HG03135 (cell line): ENCODE data around the gene ZNF331.

ENCODE experiments used
- ATAC-seq: cut with Tn5 transposase; IDR thresholded peaks from one replicate; pipeline ENCODE4 v1.9.1; 2021; ENCODE audit warnings: mild to moderate bottlenecking, moderate library complexity; ENCODE audit not compliant: unreplicated experiment

ZNF331 gene

GRCh38 chr19:53555352-53555751, 17.4 kb downstream of the ZNF331 start:
- ATAC-seq: no peak

DNA sequence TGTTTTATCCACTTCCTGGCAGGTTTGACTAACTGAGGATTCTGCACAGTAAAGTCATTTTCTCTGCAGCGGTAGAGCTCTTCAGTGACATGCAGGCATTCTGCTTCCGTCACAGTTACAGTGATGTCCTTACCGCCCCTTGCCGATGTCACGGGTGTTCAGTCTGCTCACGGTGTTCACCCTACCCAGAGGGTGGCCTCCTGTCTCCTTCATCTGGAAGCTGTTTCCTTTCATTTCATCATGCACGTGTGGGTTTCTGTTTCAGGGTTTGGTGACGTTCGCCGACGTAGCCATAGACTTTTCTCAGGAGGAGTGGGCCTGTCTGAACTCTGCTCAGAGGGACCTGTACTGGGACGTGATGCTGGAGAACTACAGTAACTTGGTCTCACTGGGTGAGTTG, 33.4 kb downstream of the ZNF331 start:
- no peak for ATAC-seq

GRCh38 chr19:53576941-53577653, 39.2 kb downstream of the ZNF331 start:
- no peak for ATAC-seq

DNA sequence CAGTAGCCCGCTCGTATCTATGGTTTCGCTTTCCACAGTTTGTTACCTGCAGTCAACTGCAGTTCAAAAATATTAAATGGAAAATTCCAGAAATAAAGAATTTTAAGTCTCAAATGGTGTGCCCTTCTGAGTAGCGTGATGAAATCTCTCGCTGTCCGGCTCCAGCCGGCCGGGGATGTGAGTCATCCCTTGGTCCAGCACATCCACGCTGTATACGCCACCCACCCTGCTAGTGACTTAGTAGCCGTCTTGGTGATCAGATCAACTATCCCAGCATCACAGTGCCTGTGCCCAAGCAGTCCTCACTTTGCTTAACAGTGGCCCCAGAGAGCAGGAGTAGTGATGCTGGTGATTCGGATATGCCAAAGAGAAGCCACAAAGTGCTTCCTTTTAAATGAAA, 40.0 kb downstream of the ZNF331 start:
- no peak for ATAC-seq

DNA sequence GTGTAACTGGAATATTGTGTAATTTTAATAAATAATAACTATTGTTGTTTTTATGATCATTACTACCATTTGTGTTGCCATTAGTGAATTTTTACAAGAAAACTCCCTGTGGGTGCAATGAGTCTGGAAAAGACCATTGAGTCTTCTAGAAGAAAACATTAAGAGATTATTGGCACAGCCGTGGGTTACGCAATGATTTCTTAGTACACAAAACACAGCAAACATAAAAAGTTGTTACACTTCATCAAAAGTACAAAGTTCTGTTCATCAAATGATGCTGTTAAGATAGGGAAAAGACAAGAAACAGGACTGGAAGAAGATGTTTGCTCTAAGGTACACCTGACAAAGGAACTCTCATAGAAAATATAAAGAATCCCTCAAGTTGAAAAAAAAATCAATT, 41.6 kb downstream of the ZNF331 start:
- ATAC-seq: no peak

DNA sequence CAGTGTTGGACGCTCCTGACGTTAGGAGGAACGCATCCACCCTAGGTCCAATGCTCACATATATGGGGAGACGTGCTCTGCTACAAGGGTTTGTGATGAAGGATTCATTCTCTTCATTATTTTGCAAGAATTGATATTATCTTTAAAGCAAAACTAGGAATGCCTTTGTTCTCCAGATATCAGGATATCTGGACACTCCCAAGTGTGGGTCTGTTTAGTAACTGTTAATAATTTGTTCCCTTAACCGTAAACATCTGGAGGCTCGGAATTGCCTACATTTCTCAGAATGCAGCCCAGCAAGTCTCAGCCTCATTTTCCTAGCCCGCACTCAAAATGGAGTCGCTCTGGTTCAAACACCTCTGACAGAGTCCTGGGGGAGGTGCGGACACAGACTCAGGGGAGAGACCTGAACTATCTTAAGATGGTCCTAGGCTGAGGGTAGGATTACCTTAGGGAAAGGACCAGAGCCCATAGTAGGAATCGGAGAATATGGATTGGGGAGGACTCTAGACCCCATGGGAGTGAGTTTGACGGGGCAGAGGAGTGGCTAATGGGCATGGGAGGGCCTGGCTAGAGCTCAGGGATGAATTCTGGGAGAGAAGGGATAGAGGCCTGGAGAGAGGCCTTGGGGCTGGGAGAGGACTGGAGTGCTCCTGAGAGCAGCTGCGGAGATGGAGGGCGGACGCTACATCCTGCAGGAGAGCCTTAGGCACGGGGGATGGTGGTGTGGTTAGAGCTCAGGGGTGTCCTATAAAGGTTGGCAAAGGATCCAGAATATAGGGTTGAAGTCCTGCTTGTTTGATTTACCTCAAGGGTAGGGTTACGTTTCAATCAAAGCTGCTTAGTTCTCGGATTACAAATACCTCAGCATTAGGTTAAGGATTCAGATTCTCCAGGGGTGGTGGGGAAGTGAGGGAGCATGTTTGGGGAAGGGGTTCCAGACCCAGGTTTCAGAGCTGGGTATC, 43.2 kb downstream of the ZNF331 start:
- ATAC-seq: no peak

DNA sequence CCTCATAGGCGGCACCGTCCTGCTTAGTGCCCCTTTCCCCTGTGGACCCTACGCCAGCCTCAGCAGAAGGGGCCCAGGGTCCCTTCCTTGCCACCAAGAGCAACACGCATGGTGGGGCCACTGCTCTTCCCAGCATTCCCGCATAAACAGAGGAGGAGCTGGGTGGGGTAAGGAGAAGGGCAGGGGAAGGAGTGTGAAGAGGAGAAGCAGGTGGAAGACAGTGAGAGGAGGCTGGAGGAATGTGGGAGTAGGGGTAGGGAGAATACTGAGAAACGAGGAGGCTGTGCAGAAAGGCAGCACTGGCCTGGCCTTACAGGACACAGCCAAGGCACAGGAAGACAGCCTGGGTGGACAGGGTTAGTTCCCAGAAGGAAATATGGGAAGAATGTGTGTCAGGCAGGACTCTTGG, 43.9 kb downstream of the ZNF331 start:
- no peak for ATAC-seq

- ATAC-seq: no peak
Measured at GRCh38 chr19:53583181-53583580, 45.2 kb downstream of the ZNF331 start.

DNA sequence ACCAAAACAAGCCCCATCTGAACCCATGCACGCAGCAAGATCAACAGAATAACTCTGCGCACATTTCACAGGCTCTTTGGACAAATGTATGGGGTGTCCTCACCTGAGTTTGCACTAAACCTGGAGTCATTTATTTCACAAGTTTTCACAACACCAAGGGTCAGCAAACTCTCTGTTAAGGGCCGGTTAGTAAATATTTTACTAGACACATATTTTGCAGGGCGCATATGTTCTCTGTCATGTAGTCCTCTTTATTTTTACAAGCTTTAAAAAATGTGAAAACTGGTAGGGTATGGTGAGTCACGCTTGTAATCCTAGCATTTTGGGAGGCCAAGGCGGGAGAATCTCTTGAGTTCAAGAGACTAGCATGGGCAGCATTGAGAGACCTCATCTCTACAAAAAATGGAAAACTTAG, 48.3 kb downstream of the ZNF331 start:
- ATAC-seq: no peak

GRCh38 chr19:53594811-53595509, 57.0 kb downstream of the ZNF331 start:
- no peak for ATAC-seq

DNA sequence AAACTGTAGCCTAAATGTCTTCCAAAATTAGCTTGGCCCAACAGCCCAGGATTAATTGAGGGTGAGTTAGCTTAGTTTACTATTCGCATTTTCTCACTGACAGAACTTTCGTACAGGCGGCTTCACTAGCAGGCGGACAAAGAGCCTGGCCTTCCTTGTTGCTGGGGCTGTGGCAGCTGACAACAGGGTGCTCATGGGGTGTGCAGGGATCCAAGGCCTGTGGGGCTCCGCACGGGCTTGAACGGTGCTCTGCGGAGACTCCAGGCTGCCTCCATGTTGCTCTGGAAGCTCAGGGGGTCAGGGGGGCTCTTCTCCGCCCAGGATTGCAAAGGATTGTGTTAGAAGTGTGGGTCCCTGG, 57.5 kb downstream of the ZNF331 start:
- ATAC-seq: no peak

- no peak for ATAC-seq
Measured at GRCh38 chr19:53596056-53596455, 58.1 kb downstream of the ZNF331 start.

GRCh38 chr19:53597023-53597422, 59.1 kb downstream of the ZNF331 start:
- ATAC-seq: no peak

DNA sequence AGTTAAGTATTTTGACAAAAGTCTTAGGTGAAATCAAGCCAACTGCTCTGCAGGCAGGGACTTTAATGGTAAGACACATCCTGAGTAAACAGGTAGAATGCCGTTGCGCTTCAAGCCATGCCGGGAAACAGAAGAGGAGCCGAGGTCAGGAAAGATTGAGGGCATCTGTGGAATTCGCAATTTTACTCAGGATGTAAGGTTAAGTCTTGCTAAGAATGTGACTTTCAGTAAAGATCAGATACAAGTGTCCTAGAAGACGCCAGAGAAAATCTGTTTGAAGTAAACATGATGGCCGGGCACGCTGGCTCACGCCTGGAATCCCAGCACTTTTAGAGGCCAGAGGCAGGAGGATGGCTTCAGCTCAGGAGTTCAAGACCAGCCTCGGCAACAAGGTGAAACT, 60.4 kb downstream of the ZNF331 start:
- no peak for ATAC-seq

DNA sequence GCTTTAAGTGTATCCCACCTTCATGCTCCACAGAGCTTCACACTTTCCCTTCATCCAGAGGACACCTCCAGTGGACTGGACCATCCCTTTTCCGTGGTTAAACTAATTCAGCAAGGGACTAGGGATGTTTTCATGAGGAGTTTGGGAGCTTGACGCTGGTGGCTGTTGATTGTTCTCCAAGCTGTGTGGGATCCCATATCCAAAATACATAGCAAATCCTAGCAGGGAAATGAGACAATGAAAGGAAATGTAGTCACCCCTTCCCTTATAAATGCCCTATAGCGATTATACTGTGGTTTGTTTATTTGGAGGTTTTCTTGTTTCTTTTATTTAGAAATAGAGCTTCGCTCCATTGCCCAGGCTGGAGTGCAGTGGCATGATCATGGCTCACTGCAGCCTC, 62.3 kb downstream of the ZNF331 start:
- ATAC-seq: no peak

- no peak for ATAC-seq
Measured at GRCh38 chr19:53606031-53606430, 68.1 kb downstream of the ZNF331 start.

DNA sequence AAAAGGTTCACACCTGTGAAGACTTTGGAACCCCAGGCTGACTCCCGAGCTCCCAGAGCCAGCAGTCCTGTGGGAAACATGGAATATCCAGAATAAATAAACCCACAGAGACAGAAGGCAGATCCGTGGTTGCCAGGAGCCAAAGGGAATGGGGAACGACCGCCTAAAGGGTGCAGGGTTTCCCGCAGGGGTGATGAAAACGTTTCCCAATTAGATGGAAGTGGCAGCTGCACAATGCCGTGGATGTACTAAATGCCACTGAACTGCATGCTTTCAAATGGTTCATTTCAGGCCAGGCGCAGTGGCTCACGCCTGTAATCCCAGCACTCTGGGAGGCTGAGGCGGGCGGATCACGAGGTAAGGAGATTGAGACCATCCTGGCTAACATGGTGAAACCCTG, 70.4 kb downstream of the ZNF331 start:
- ATAC-seq: no peak

- ATAC-seq: no peak
Measured at GRCh38 chr19:53612762-53613526, 75.0 kb downstream of the ZNF331 start.

DNA sequence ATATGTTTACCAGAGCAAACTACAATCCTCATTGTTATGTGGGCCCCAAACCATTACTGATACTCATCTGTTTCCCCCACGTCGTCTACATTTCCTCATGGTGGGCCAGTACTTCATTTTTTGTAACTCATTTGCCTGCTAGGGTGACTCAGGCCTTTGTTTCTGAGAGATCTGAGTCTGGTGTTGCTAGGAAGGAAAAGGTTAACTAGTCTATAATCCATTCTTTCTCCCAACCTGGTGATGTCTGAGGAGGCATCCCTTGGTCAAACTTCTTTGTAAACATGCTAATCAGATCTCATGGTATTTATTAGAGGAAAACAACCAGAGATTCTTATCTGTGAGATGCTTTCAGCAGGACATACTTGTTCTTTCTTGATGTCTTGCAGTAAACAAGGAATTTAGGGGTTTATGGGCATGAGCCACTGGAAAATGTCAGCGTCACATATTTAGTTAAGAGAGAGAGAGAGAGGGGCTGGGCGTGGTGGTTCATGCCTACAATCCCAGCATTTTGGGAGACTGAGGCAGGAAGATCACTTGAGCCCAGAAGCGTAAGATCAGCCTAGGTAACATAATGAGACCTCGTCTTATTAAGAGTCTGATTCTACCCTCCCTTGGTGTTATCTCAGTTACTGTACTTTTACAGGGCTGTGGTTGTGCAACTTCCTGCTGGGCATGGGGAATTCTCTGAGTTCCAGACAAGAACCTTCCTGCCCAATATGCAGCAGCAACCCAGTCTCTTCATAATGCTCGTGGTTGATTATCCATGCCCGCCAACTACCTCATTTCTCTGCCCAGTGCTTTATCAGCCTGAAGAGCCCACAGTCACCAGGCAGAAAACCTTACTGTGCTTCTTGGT, 84.2 kb downstream of the ZNF331 start:
- no peak for ATAC-seq
